ENCODE data around the gene VSTM4. TPM values are rescaled to one million over a fixed set of nuclear protein-coding genes. Genes with fewer than 3 reads are reported as not detected.

Gene VSTM4
- total RNA-seq, 1 donor from 2014 or later, result 21.1 TPM

DNA sequence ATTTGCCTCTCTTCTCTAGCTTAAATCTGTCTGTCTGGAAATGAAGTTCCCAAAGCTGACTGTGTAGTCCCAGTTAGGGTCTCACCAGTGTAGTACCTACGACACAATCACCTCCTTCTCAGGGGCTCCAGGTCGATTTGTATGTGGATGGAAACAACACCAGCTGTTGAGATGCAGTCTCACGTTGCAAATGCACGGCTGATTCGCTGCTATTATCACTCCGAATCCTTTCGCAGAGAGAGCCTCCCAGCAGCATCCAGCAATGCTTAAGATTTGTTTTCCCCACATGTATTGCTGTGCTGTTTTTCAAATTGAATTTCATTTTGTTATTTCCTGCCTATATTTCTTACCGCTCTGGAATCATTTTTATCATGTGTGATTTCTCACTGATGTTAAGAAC is 16.3 kb downstream of the VSTM4 start:
- Histone ChIP-seq H3K36me3 (no peaks in the 10 kb centered on the region), H3K4me3 (no peak overlapping the region), H3K27me3 (ENCODE audit: low read depth) (no peaks in the 10 kb centered on the region), H3K9me3 (replicated peaks) (no peaks in the 10 kb centered on the region), H3K27ac (replicated peaks) (no peak overlapping the region), H3K4me1 (peaks cover 44% of the 10 kb centered on the region)
- intact Hi-C loops (cut with micrococcal nuclease), result no loop called here
- DNase-seq, result no peak
- TF ChIP-seq, protein P1, sequence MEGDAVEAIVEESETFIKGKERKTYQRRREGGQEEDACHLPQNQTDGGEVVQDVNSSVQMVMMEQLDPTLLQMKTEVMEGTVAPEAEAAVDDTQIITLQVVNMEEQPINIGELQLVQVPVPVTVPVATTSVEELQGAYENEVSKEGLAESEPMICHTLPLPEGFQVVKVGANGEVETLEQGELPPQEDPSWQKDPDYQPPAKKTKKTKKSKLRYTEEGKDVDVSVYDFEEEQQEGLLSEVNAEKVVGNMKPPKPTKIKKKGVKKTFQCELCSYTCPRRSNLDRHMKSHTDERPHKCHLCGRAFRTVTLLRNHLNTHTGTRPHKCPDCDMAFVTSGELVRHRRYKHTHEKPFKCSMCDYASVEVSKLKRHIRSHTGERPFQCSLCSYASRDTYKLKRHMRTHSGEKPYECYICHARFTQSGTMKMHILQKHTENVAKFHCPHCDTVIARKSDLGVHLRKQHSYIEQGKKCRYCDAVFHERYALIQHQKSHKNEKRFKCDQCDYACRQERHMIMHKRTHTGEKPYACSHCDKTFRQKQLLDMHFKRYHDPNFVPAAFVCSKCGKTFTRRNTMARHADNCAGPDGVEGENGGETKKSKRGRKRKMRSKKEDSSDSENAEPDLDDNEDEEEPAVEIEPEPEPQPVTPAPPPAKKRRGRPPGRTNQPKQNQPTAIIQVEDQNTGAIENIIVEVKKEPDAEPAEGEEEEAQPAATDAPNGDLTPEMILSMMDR (IDR thresholded peaks at IDR 0.05; ENCODE audit: borderline replicate concordance), result no peak

DNA sequence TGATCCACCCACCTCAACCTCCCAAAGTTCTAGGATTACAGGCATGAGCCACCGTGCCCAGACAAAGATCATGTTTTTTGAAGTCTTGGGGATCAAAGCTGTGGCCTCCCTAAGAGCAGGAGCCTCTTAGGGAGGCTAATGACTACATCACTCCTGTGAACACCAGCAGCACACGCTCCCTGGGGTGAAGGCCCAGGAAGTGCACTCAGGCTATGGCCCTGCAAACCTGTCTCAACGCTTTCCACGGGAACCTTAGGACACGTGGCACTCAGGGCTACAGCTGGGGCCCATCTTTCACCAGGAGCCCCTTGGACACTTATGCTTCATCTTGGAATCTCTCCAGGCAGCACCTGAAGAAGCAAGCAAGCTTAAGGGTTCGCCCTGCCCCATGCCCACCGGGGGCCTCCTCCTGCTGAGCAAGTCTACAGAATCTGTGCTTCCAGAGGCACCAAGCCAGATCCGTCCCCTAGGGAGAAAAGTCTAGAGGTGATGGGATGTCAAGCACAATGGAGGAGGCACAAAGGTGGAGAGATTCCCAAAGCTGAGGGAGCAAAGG is 18.4 kb downstream of the VSTM4 start:
- peaks cover 59% of the 10 kb centered on the region for H3K4me1 ChIP-seq
- H3K4me3 ChIP-seq, result no peak overlapping the region
- TF ChIP-seq, protein P1 (IDR thresholded peaks at IDR 0.05; ENCODE audit: borderline replicate concordance), result no peak
- no peaks in the 10 kb centered on the region for H3K27me3 ChIP-seq (ENCODE audit: low read depth)
- H3K9me3 ChIP-seq (replicated peaks), result no peaks in the 10 kb centered on the region
- H3K27ac ChIP-seq (replicated peaks), result peak overlapping the region; percentile 61
- no peaks in the 10 kb centered on the region for H3K36me3 ChIP-seq
- intact Hi-C loops (cut with micrococcal nuclease), result no loop called here
- DNase-seq, result no peak

DNA sequence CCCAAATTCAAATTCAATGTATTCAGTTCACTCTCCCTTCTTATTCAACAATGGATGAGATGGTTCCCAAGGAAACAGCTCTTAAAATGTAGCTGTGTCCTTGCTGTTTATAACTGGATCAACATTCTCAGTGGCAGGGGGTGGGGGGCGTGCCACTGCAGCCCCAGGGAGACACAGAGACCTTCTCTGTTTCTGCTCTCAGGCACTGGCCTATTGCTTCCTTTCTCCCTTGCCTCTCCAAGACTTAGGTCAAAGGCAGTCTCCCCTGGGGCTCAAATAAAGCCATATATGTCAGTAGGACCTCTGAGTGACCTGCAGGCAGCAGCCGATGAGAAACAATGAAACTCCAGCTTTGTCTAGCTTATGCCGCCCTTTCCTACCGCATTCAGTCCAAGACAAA is 20.7 kb downstream of the VSTM4 start:
- no peak for DNase-seq
- H3K4me1 ChIP-seq, result peaks cover 77% of the 10 kb centered on the region
- no peaks in the 10 kb centered on the region for H3K9me3 ChIP-seq (replicated peaks)
- TF ChIP-seq, protein P1 (IDR thresholded peaks at IDR 0.05; ENCODE audit: borderline replicate concordance), result no peak
- intact Hi-C loops (cut with micrococcal nuclease), result no loop called here
- H3K27me3 ChIP-seq (ENCODE audit: low read depth), result no peaks in the 10 kb centered on the region
- H3K4me3 ChIP-seq, result no peak overlapping the region
- H3K36me3 ChIP-seq, result no peaks in the 10 kb centered on the region
- peak overlapping the region; percentile 66 for H3K27ac ChIP-seq (replicated peaks)

DNA sequence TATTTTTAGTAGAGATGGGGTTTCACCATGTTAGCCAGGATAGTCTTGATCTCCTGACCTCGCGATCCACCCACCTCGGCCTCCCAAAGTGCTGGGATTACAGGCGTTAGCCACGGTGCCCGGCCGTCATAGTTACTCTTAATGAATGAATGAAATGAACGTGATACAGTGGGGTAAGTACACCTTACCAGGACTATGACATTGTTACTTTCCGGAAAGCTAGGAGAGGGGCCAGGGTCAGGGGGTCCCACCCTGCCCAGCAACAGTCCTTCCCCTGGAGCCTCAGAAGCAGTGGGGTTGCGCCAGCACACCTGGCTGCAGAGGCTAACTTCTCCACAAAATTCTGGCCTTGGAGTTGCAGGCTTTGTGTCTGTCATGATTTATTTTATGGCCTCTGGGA is 21.4 kb downstream of the VSTM4 start:
- no peak overlapping the region for H3K4me3 ChIP-seq
- no peaks in the 10 kb centered on the region for H3K27me3 ChIP-seq (ENCODE audit: low read depth)
- TF ChIP-seq, protein P1 (IDR thresholded peaks at IDR 0.05; ENCODE audit: borderline replicate concordance), result no peak
- intact Hi-C loops (cut with micrococcal nuclease), result no loop called here
- H3K36me3 ChIP-seq, result no peaks in the 10 kb centered on the region
- no peaks in the 10 kb centered on the region for H3K9me3 ChIP-seq (replicated peaks)
- peaks cover 84% of the 10 kb centered on the region for H3K4me1 ChIP-seq
- DNase-seq, result no peak
- H3K27ac ChIP-seq (replicated peaks), result peak overlapping the region; percentile 66

DNA sequence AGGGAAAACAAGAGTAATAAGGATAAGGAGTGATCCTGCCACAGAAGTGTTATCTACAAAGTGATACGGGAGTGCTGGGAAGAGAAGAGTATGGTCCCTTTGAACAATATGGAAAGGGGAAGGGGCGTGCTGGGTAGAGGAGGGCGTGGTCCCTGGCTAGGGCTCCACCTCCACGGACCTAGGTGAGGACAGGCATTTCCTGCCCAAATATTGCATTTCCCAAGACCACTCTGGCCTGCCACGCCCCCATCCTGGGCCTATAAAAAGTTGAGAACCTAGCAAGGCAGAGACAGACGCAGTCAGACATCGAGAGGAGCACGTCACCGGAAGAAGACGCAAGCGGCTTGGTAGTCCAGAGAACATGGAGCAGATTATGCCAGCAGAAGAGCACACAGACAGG is 22.8 kb downstream of the VSTM4 start:
- Histone ChIP-seq H3K27me3 (ENCODE audit: low read depth) (no peaks in the 10 kb centered on the region), H3K9me3 (replicated peaks) (peaks cover under 1% of the 10 kb centered on the region), H3K27ac (replicated peaks) (no peak overlapping the region), H3K4me3 (no peak overlapping the region), H3K36me3 (no peaks in the 10 kb centered on the region), H3K4me1 (peaks cover 84% of the 10 kb centered on the region)
- intact Hi-C loops (cut with micrococcal nuclease), result no loop called here
- TF ChIP-seq, protein P1 (IDR thresholded peaks at IDR 0.05; ENCODE audit: borderline replicate concordance), result no peak
- no peak for DNase-seq
